Stimulated activated CD8-positive, alpha-beta memory T cell treated with anti-CD3 and anti-CD28 coated beads, Interleukin-15, amount 100 ng/mL, for 24 hours (primary cell): ENCODE data around the gene DPYSL3.

Source experiments
- DNase-seq: peaks from one replicate; pipeline ENCODE4 v3.0.0-alpha.2; 2020; ENCODE audit warnings: low read depth

Gene DPYSL3

GRCh38 chr5:147472664-147473475 is 37.0 kb downstream of the DPYSL3 start:
- no peak for DNase-seq

- no peak for DNase-seq
These were observed 41.8 kb downstream of the DPYSL3 start for GRCh38 chr5:147467973-147468508.

- DNase-seq, result no peak
These were observed 43.4 kb downstream of the DPYSL3 start for GRCh38 chr5:147466360-147466980.

- DNase-seq, result no peak
These were observed 44.1 kb downstream of the DPYSL3 start for GRCh38 chr5:147465747-147466146.

GRCh38 chr5:147464211-147464610 is 45.7 kb downstream of the DPYSL3 start:
- DNase-seq, result no peak

DNA sequence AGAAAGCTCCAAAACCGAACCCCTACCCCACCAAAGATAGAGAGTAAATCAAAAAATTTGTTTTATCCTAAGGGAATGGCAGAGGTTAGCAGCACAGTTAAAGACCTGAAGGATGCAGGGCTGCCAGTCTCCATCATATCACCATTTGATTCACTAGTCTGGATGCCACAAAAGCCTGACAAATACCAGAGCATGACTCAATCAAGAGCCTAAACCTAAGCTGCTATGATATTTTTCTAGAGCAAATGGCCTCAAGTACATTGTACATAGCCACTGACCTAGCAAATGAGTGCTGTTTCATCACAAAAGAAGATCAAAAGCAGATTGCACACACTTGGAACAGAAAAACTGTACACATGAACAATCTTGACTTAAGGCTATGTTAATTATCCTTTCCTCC is 48.0 kb downstream of the DPYSL3 start:
- no peak for DNase-seq

DNA sequence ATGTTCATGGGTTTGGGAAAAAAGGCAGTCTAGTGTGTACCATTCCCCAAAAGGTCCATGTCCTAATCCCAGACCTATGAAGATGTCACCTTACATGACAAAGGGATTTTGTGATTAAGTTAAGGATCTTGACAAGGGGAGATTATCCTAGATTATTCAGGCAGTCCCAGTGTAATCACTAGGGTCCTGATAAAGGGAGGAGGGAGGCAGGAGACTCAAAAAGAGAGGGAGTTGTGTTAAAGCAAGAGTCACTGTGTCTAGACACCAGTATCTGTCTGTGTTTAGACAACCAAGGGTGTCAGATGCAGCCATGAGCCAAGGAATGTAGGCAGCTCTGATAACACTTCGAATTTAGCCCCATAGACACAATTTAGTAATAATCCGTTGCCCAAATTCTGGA is 49.5 kb downstream of the DPYSL3 start:
- DNase-seq, result no peak

DNA sequence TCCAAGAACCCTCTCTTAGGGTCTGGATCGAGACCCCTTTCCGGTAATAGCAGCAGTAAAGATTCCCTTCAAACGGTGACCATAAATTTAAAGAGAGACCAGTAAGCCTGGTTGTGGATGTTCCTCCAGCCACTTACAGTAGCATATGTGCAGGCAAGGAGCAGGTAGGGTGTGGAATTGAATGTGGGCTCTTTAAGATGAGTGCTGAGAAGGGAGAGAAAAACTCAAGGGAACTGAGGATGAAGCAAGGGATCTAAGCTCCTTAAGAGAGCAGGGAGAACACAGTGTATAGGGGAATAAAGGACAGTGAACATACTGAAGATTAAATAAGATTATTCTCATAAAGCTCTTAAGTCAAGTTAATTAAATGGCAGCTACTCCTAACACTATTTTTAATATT is 51.3 kb downstream of the DPYSL3 start:
- DNase-seq, result no peak

- no peak for DNase-seq
These were observed 53.9 kb downstream of the DPYSL3 start for GRCh38 chr5:147455822-147456450.

GRCh38 chr5:147454996-147455677 is 54.7 kb downstream of the DPYSL3 start:
- DNase-seq, result no peak

- peak; percentile 55 for DNase-seq
These were observed 55.7 kb downstream of the DPYSL3 start for GRCh38 chr5:147453875-147454814.

DNA sequence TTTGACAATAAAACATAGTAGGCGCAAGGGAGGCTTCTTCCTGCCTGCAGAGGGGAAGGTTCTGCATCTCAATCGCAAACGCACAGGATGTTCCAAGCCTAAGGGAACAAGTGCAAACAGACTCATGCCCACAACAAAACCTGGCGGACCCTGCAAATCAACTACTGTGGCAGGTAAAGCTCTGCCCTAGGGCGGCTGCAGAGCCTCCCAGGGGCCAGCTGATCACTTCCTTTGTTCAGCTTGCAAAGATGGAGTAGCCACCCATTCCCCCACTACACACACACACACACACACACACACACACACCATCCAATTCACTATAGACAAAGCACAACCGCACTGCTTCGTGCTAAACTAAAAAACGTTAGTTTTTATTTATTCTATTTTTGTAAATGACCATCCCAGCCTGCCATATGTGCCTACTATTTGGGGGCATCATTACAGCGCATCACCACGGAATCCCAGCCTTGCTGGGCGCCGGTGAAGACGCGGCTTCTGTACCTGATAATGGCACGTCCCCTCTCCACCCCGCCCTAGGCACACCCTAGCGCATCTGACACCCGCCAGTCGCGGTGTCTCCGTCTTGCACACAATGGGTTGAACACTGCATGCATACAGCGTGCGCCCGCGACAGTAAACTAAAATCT is 57.6 kb downstream of the DPYSL3 start:
- DNase-seq, result no peak

GRCh38 chr5:147451193-147451592 is 58.7 kb downstream of the DPYSL3 start:
- no peak for DNase-seq

- no peak for DNase-seq
These were observed 59.3 kb downstream of the DPYSL3 start for GRCh38 chr5:147450606-147451005.

DNA sequence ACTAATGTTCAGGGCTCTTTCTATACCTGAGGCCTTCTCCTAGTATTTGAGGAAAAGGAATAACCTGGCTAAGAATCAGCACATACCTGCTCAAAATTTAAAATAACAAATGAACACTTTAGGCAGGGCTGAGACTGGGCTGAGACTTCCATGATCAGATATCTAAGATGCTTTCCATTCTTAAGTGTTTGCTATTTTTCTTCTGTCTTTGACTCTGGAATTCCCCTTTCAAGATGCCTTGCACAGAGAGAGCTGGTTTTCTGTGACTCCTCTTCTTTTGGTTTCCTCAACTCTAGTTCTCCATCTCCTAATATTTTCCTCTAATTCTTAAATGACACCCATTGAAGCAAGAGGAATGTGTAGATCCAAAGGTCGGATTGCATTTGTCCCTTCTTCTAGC is 61.1 kb downstream of the DPYSL3 start:
- DNase-seq, result no peak

DNA sequence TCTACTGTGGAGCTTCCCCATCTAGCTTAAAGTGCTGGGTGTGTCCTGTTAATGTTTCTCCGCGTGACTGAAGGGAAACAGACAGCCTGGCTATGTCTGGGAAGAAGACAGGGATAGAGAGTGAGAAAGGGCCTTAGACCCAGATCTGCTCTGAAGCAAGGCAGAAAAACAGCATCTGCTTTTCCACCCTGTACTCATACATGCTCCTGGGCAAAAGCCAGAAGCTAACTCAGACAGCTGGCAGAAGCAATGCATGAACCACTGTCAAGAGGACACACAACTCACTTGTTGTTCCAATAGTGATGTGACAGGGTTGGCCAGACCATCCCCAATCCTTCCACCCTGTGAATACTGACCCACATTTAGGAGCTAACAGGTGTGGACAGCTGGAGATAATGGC is 63.3 kb downstream of the DPYSL3 start:
- DNase-seq, result no peak

DNA sequence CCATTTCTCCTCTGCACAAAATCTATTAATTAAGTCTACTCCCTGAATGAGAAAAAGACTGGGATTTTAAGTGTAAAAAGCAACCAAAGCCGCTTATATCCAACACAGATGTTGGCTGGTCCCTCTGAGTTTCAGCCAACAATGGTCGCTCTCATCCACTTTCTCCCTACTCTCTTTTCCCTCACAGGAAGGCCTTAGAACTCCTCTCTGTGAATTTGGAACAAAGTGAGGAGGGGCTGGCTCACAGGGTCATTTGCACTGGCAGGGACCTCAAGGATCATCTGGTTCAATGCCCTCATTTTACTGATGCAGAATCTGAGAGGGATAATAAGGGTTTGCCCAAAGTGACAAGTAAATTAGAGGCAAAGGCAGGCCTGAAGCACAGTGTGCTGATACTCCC is 64.0 kb downstream of the DPYSL3 start:
- no peak for DNase-seq

- DNase-seq, result no peak
These were observed 64.8 kb downstream of the DPYSL3 start for GRCh38 chr5:147445090-147445489.

- no peak for DNase-seq
These were observed 67.6 kb downstream of the DPYSL3 start for GRCh38 chr5:147442224-147442623.

DNA sequence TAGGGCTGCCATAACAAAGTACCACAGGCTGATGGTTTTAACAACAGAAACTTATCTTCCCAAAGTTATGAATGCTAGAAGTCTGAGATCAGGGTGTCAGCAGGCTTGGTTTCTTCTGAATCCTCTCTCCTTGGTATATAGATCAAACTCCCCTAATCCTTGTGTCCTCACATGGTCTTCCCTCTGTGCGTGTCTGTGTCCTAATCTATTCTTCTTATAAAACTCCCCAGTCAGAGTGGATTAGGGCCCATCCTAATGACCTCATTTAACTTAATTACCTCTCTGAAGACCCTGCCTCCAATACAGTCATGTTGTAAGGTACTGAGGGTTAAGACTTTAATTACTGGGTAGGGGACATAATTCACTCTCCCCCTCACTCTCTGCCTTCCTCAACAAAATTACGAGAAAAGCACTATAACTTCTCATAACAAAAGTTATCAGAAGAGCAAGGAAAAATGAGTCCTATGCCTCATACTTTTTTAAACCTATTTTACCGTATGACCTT is 68.6 kb downstream of the DPYSL3 start:
- no peak for DNase-seq

- no peak for DNase-seq
These were observed 70.6 kb downstream of the DPYSL3 start for GRCh38 chr5:147439254-147439653.
